Measurements from ENCODE around the gene ZC3H6.
"Not testable (repeated sequence)": the region's sequence is repeated elsewhere in the genome, so short reads cannot be mapped to it uniquely, and the experiment has no call there.

Gene ZC3H6

DNA sequence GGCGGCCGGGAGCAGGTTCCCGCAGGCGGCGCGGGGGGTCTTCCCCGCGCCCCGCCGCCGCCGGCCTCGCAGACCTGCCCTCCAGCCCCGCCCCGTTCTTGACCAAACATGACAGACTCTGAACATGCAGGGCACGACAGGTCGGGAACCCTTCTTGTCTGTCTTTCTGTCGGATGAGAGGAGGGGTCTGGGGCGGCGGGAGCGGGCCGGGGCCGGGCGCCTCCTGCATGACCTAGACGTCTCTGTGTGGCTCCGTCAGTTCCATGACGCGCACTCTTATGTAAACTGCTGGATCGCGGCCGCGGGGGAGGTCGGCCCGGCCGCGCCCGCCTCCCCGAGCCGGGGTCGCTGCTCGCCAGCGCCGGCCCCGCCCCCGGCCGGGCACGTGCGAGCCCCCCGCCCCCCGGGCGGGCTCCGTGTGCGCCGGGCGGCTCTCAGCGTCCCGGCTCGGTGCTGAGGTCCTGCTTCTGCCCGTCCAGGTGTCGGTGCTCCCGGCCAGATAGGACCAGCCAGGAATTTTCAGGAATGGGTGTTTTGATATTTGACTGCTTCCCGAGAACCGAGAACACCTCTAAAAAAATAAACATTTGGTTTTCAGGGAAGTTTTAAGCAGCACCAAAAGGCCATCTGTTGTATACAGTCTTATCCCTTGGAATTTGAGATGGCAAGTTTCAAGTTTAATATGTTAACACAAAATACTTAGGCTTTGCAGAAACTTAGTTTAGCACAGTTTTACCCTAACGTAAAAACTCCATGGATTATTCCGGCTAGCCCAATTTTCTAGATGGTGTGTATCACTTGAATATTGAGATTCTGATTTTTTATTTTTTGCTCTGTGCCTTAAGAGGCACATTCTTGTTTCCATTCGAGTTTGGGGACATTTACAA is 733 bp downstream of the ZC3H6 start:
- DNase-seq (ENCODE audit: low read depth in 2 of 2) = peak; percentile 87 to 96
- H3K4me3 ChIP-seq (replicated peaks in 1 of 2; ENCODE audit: low read depth in 2 of 2, low read length in 2 of 2) = peak overlapping the region; percentile 82 to 90
- TF ChIP-seq, protein P1, sequence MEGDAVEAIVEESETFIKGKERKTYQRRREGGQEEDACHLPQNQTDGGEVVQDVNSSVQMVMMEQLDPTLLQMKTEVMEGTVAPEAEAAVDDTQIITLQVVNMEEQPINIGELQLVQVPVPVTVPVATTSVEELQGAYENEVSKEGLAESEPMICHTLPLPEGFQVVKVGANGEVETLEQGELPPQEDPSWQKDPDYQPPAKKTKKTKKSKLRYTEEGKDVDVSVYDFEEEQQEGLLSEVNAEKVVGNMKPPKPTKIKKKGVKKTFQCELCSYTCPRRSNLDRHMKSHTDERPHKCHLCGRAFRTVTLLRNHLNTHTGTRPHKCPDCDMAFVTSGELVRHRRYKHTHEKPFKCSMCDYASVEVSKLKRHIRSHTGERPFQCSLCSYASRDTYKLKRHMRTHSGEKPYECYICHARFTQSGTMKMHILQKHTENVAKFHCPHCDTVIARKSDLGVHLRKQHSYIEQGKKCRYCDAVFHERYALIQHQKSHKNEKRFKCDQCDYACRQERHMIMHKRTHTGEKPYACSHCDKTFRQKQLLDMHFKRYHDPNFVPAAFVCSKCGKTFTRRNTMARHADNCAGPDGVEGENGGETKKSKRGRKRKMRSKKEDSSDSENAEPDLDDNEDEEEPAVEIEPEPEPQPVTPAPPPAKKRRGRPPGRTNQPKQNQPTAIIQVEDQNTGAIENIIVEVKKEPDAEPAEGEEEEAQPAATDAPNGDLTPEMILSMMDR (IDR thresholded peaks at IDR 0.05; ENCODE audit: low read depth, low read length) = no peak

DNA sequence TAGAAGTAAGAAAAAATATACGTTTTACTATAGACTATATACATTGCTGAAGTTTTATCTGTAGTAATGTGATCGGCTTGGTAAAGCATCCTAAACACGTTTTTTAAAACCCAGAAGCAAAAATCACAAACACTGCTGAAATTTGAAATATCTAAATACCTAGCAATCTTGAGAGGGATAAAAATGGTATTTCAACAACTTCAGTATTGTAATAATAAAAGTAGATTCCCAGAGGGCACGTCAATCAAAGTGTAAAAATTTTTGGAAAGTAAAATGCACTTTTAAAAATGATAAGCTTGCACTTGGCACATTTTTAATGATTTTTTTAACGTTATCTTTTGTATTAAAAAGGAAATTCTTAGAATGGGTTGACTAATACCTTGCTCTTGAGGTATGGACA is 1.6 kb downstream of the ZC3H6 start:
- DNase-seq (ENCODE audit: low read depth in 2 of 2) = no peak
- no peak overlapping the region for H3K4me3 ChIP-seq (replicated peaks in 1 of 2; ENCODE audit: low read depth in 2 of 2, low read length in 2 of 2)
- TF ChIP-seq, protein P1 (IDR thresholded peaks at IDR 0.05; ENCODE audit: low read depth, low read length) = no peak

DNA sequence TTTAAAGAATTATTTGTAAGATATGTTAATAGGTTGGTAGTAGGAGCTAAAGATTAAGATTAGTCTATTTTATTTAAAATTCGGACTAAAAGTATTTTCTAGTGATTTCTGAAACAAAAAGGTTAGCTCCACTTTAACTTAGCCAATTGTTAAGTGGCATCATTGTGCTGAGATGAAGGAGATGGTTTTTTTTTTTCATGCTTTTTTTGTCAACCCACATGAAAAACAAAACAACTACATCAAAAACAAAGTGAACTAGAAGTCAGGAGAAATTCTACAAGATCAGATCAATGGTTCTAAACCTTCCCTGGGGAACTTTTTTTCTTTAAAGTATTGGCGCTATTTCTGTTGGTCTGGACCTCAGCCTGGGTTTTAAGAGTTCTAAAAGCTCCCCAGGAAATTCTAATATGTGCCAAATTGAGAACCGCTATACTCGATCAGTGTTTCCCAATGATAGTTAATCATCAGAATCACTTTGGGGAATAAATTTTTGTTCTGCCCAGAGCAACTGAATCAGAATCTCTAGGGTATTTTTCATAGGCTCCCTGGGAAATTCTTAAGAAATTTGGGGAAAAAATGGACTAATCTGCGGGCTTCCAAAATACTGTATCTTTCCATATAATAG is 2.3 kb downstream of the ZC3H6 start:
- peak in 1 of 2 donors; percentile 29 for DNase-seq (ENCODE audit: low read depth in 2 of 2)
- TF ChIP-seq, protein P1 (IDR thresholded peaks at IDR 0.05; ENCODE audit: low read depth, low read length) = no peak
- no peak overlapping the region for H3K4me3 ChIP-seq (replicated peaks in 1 of 2; ENCODE audit: low read depth in 2 of 2, low read length in 2 of 2)

- not testable (repeated sequence) for H3K4me3 ChIP-seq (replicated peaks in 1 of 2; ENCODE audit: low read depth in 2 of 2, low read length in 2 of 2); DNase-seq (ENCODE audit: low read depth in 2 of 2)
Measured at GRCh38 chr2:112282066-112282465, 6.7 kb downstream of the ZC3H6 start.

- H3K4me3 ChIP-seq (replicated peaks in 1 of 2; ENCODE audit: low read depth in 2 of 2, low read length in 2 of 2) = not testable (repeated sequence)
- peak in 1 of 2 donors; percentile 48 for DNase-seq (ENCODE audit: low read depth in 2 of 2)
Measured at GRCh38 chr2:112283535-112283934, 8.1 kb downstream of the ZC3H6 start.

DNA sequence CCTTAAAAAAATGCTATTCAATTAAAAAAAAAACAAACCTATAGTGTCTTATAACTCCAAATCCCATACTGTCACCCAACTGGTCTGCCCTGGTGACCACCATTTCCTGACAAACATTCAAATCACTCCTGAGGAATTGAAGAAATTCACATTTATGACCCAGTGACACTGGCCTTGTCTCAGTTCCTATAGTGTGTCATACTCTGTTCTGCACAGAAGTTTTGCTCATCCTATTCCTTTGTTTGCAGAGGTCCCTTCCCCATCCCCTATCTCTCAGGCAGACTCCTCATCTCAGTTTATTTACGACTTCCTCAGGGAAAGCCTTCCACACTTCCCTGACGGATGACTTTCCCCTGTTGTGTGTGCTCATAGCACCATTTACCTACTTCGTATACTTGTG is 14.7 kb downstream of the ZC3H6 start:
- no peak for DNase-seq (ENCODE audit: low read depth in 2 of 2)
- no peak overlapping the region for H3K4me3 ChIP-seq (replicated peaks in 1 of 2; ENCODE audit: low read depth in 2 of 2, low read length in 2 of 2)
- TF ChIP-seq, protein P1 (IDR thresholded peaks at IDR 0.05; ENCODE audit: low read depth, low read length) = no peak

GRCh38 chr2:112290648-112291047 is 15.3 kb downstream of the ZC3H6 start:
- DNase-seq (ENCODE audit: low read depth in 2 of 2) = no peak
- TF ChIP-seq, protein P1 (IDR thresholded peaks at IDR 0.05; ENCODE audit: low read depth, low read length) = no peak

More at GRCh38 chr2:112290648-112291047, 15.3 kb downstream of the ZC3H6 start:
- no peak overlapping the region for H3K4me3 ChIP-seq (replicated peaks in 1 of 2; ENCODE audit: low read depth in 2 of 2, low read length in 2 of 2)

All from cardiac fibroblast (primary cell).